Measurements from ENCODE around the gene IP6K3. TPM values are rescaled to one million over a fixed set of nuclear protein-coding genes. Genes with fewer than 3 reads are reported as not detected.

IP6K3 gene
- total RNA-seq, 1 donor from 2014 or later: 2.7 TPM

DNA sequence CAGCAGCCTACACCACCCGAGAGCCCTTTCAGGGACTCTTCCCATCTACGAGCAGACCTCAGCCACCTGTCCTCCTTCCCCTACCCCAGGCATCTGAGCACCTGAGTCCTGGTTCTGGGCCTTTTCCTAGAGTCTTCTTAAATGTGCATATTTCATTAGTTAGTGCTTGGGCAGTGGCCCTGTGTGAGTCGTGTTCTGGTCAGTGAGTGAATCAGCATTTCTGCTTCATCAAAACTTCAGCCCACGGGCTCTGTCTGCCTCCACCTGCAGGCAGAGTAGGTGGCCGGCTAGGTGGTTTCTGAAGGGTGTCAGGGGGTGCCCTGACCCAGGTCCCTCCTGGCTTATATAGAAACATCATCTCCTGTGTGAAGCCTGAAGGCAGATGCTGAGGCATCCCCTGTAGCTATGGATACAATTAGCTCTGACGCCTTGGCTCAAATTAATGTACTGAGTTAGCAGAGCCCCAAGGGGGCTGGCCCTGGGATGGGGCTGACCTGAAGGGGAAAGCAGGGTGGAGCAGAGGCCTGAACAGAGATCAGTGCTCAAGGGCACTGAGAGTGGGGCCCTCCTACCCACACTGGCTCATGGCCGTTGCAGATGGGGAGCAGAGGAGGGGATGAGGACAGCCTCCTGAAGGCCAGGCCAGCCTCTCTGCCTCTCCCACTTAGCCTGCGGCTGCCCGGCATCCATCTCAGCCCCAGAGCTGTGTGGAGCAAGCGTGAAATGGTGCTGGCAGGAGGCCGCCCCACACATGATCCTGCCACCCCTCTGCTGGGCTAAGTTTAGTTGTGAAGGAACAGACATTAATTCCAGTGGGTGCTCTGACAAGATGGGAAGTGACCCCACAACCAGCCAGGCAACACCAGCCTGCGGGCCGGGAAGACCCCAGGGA is 13.6 kb downstream of the IP6K3 start:
- Mint-ChIP-seq H3K4me1 (ENCODE audit: low read depth, unreplicated experiment) (peaks cover 37% of the 10 kb centered on the region), H3K27me3 (ENCODE audit: unreplicated experiment) (peaks cover 10% of the 10 kb centered on the region), H3K27ac (ENCODE audit: unreplicated experiment) (peak overlapping the region; percentile 55), H3K9me3 (ENCODE audit: unreplicated experiment) (peaks cover 4% of the 10 kb centered on the region), H3K36me3 (ENCODE audit: unreplicated experiment) (no peaks in the 10 kb centered on the region), H3K4me3 (ENCODE audit: unreplicated experiment) (peak overlapping the region; percentile 42)
- TF ChIP-seq, protein P1, sequence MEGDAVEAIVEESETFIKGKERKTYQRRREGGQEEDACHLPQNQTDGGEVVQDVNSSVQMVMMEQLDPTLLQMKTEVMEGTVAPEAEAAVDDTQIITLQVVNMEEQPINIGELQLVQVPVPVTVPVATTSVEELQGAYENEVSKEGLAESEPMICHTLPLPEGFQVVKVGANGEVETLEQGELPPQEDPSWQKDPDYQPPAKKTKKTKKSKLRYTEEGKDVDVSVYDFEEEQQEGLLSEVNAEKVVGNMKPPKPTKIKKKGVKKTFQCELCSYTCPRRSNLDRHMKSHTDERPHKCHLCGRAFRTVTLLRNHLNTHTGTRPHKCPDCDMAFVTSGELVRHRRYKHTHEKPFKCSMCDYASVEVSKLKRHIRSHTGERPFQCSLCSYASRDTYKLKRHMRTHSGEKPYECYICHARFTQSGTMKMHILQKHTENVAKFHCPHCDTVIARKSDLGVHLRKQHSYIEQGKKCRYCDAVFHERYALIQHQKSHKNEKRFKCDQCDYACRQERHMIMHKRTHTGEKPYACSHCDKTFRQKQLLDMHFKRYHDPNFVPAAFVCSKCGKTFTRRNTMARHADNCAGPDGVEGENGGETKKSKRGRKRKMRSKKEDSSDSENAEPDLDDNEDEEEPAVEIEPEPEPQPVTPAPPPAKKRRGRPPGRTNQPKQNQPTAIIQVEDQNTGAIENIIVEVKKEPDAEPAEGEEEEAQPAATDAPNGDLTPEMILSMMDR (IDR thresholded peaks at IDR 0.05; ENCODE audit: partially characterized antibody, unreplicated experiment): no peak
- DNase-seq: peak; percentile 57

DNA sequence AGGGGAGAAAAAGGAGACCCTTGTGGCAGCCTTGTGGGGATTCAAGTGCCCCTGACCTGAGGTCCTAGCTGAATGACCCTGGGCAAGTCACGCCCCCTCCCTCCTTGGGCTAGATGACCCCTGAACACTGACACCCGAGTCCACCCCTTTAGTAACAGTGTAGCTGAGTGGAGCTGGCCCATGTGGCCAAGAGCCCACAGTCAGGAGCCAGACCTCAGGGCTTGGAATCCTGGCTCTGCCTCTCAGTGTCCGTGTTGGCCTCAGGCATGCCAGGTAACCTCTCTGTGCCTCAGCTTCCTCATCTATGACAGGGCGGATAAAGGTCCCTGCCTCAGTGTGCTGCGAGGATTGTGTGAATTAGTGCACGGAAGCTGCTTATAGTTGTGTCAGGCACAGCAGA is 14.3 kb downstream of the IP6K3 start:
- peaks cover 10% of the 10 kb centered on the region for H3K27me3 Mint-ChIP-seq (ENCODE audit: unreplicated experiment)

DNA sequence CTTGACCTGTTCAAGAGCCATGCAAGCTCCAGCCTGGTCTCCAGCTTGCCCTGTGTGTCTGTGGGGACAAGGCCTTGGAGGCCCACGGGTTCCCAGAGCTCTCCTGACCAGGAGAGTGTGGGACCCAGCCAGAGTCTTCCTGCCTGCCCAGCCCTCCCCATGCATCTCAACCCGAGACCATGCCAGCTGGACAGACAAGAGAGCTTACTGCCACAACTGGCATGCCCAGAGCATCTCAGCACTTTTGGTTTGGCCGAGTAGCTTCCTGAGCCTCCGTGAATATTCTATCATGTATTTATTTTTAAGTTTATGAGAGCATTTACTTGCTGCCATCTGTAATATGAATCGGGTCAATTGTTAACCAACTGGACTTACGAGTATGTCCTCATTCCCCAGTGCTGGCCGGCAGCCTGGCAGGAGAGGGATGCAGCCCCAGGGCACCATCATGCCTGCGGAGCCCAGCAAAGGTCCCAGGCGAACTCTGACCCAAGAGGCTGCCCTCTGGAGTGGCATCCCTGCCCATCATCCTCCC is 14.9 kb downstream of the IP6K3 start:
- no peak for DNase-seq
- no peak overlapping the region for H3K27ac Mint-ChIP-seq (ENCODE audit: unreplicated experiment)
- peaks cover 32% of the 10 kb centered on the region for H3K4me1 Mint-ChIP-seq (ENCODE audit: low read depth, unreplicated experiment)
- H3K4me3 Mint-ChIP-seq (ENCODE audit: unreplicated experiment): no peak overlapping the region
- peaks cover 4% of the 10 kb centered on the region for H3K9me3 Mint-ChIP-seq (ENCODE audit: unreplicated experiment)
- no peaks in the 10 kb centered on the region for H3K36me3 Mint-ChIP-seq (ENCODE audit: unreplicated experiment)
- TF ChIP-seq, protein P1 (IDR thresholded peaks at IDR 0.05; ENCODE audit: partially characterized antibody, unreplicated experiment): no peak
- peaks cover 10% of the 10 kb centered on the region for H3K27me3 Mint-ChIP-seq (ENCODE audit: unreplicated experiment)

More for the DNA sequence above, 14.3 kb downstream of the IP6K3 start:
- peaks cover 35% of the 10 kb centered on the region for H3K4me1 Mint-ChIP-seq (ENCODE audit: low read depth, unreplicated experiment)
- H3K36me3 Mint-ChIP-seq (ENCODE audit: unreplicated experiment): no peaks in the 10 kb centered on the region
- H3K9me3 Mint-ChIP-seq (ENCODE audit: unreplicated experiment): peaks cover 4% of the 10 kb centered on the region
- H3K4me3 Mint-ChIP-seq (ENCODE audit: unreplicated experiment): no peak overlapping the region
- TF ChIP-seq, protein P1 (IDR thresholded peaks at IDR 0.05; ENCODE audit: partially characterized antibody, unreplicated experiment): no peak
- H3K27ac Mint-ChIP-seq (ENCODE audit: unreplicated experiment): peak overlapping the region; percentile 48
- DNase-seq: no peak

DNA sequence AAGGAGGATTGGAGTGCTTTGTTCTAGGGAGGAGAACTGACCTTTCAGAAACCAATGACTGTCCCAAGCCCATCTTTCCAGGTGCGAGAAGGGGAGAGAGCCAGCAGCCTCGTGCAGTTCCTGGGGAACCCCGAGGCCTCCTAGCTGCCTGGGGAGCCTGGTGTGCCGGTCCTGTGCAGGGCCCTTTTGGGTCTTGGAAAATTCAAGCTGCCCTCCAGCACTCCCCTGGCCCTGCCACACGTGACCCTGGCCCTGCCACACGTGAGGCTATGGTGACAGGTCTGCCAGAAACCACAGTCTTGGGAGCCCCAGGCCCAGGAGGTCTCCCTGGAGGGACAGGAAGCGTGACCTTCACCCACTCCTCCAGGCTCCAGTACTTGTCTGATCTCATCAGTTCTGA is 15.7 kb downstream of the IP6K3 start:
- H3K36me3 Mint-ChIP-seq (ENCODE audit: unreplicated experiment): no peaks in the 10 kb centered on the region
- no peak overlapping the region for H3K4me3 Mint-ChIP-seq (ENCODE audit: unreplicated experiment)
- peaks cover 10% of the 10 kb centered on the region for H3K27me3 Mint-ChIP-seq (ENCODE audit: unreplicated experiment)
- H3K27ac Mint-ChIP-seq (ENCODE audit: unreplicated experiment): no peak overlapping the region
- H3K9me3 Mint-ChIP-seq (ENCODE audit: unreplicated experiment): peaks cover 4% of the 10 kb centered on the region
- H3K4me1 Mint-ChIP-seq (ENCODE audit: low read depth, unreplicated experiment): peaks cover 32% of the 10 kb centered on the region
- DNase-seq: no peak
- TF ChIP-seq, protein P1 (IDR thresholded peaks at IDR 0.05; ENCODE audit: partially characterized antibody, unreplicated experiment): no peak

DNA sequence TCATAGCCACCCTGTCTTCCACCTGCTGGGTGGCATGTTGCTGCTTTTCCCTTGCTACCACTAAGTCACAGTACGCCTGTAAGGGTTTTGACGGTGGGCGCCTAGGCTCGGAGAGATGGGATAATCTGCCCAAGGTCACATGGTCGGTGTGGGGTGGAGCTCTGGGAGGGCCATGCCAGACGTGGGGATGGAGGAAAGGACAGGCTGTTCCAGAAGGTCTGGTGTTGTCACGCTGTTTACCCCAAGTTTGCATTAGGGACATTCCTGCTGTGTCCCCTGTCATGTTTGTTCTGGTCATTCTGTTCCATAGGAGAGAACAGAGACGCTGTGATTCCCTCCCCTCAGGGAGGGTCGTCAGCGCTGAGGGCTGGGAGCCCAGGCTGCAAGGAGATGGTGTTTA is 16.1 kb downstream of the IP6K3 start:
- TF ChIP-seq, protein P1 (IDR thresholded peaks at IDR 0.05; ENCODE audit: partially characterized antibody, unreplicated experiment): no peak
- Mint-ChIP-seq H3K9me3 (ENCODE audit: unreplicated experiment) (peaks cover 4% of the 10 kb centered on the region), H3K4me1 (ENCODE audit: low read depth, unreplicated experiment) (peaks cover 33% of the 10 kb centered on the region), H3K27ac (ENCODE audit: unreplicated experiment) (no peak overlapping the region), H3K4me3 (ENCODE audit: unreplicated experiment) (no peak overlapping the region), H3K36me3 (ENCODE audit: unreplicated experiment) (no peaks in the 10 kb centered on the region), H3K27me3 (ENCODE audit: unreplicated experiment) (peaks cover 10% of the 10 kb centered on the region)
- no peak for DNase-seq
